Measurements from ENCODE around the gene MCTS1. TPM values are rescaled to one million over a fixed set of nuclear protein-coding genes. Genes with fewer than 3 reads are reported as not detected.

Gene MCTS1, protein sequence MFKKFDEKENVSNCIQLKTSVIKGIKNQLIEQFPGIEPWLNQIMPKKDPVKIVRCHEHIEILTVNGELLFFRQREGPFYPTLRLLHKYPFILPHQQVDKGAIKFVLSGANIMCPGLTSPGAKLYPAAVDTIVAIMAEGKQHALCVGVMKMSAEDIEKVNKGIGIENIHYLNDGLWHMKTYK
- 47.4 and 60.7 TPM in 2 replicates for total RNA-seq

DNA sequence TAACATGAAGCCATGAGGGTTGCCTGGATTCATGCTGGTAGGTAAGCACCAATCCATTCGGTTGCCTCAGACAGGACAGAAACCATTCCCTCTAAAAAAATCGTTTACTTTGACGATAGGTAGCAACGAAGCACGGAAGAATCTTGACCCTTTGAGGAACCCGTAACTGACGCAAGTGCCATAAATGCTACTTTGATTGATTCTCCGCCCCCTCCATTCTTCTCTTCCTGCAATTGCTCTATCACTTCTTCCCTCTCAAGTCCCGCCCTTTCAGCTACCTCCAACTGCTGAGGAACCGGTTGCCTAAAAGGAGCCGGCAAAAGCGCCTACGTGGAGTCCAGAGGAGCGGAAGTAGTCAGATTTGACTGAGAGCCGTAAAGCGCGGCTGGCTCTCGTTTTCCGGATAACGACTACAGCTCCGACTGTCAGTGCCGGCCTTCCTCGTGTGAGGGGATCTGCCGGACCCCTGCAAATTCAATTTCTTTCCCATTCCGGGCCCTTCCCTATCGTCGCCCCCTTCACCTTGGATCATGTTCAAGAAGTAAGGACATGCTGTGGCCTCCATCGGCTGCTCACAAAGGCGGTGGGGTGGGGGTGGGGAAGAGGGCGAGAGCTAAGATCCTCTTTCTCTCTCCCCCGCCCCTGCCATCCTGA, at the start of gene MCTS1:
Gene MCTS1 (plus strand): TSS at position 395 of the 654 bp plus-strand sequence. CDS start 136 bp downstream, at position 531.

DNA sequence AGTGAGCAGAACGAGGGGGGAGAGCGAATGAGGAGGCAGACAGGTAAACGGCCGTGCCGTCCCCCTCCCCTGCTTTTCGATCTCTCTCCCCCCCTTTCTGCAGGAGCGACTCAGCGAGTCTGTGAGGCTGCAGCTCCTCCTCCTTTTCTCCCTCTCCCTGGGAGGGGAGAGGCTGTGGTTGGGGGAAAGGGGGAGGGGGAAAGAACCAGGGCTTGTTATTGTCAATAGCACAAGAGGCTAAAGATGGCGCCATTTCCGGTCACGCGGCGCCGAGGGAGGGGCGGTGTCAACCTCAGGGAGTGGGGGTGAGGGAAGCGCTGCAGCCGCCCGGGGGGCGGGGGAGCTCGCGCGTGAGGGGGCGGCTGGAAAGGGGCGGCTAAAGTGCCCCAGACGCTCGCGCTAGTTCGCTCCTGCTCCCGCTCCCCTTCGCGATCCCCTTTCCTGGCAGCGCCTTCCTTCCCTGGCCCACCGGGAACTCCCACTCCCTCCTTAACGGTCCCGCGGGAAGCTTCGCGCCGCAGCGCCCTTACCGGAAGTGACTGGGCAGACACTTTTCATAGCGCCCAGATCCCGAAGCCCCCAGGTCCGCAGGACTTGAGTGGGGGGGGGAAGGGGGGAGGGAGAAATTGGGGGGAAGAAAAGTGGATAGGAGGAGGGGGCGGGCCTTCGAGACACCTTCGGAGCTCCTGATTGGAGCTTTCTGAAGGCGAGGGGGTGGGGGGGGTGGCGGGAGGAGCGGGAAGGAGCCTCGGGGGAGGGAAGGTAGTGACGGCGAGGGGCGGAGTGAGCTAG, 42.9 kb upstream of the MCTS1 start, which contains the start of gene CUL4B:
Gene CUL4B (minus strand): TSS at position 121 of the 792 bp plus-strand sequence. CDS start 324 bp downstream, outside the sequence.

DNA sequence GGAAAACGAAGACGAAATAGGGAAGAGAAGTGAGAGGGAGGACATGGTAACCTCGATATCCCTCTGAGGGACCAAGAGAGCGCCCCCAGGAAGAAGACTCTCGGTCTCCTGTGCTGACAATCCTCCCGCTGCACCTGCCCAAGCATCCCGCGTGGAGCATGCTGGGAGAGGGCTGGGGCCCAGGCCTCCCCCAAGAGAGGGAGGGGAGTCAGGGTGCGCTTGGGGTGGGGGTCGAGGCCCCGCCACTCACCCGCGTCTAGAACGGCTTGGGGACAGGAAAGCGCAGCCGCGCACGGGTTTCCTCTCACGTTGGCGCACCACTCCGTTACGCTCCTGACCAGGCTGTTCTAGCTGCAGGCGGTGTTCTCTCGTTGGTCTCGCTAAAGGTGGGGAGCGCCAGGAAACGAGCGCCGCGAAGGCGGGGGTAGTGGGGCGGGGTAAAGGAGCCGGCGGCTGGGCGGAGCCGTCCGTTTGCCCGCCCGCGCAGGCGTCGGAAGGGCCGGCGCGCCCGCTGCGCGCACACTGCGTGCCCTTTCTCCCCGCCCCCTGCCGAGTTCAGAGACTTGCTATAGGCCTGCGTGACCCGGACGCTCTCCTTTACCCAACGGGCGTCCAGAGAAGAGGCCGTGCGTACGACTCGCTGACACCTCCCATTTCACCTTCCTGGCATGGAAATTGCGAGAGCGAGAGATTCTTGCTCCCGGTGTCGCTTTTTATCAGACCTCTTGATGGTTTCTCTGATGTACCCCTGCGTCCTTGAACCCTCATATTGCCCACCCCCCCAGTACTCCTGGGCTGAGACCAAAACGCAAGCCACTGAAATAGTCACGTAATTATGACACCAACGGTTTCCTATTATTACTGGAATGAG, 26.0 kb downstream of the MCTS1 start, which contains the start of gene C1GALT1C1:
Gene C1GALT1C1 (minus strand): TSS at position 388 of the 871 bp plus-strand sequence. CDS start 2,888 bp downstream, outside the sequence.

Other genes starting within 250 kb of the MCTS1 start
- gene ATP1B4, start 242.0 kb upstream of the MCTS1 start, total RNA-seq, result not detected in 2 replicates
- 108 and 134 TPM in 2 replicates for gene LAMP2, start 134.8 kb upstream of the MCTS1 start, total RNA-seq
- 67.2 and 83.1 TPM in 2 replicates for gene CUL4B, start 43.1 kb upstream of the MCTS1 start, total RNA-seq
- gene C1GALT1C1, start 26.0 kb downstream of the MCTS1 start, total RNA-seq, result 72.4 and 83.6 TPM in 2 replicates